MM.1S (cell line): ENCODE results near the gene HP1BP3.

Experiments
- CTCF ChIP-seq: fragments of 300-600 bp; sonication (generic); IDR thresholded peaks from 2 replicates; pipeline ENCODE4 v1.5.1; 2016; ENCODE audit warnings: antibody characterized with exemption, low read length, mixed read lengths
- EZH2 ChIP-seq: fragments of 300-600 bp; sonication (generic); optimal IDR thresholded peaks from 2 replicates; pipeline ENCODE3; 2017; ENCODE audit warnings: low read depth, mild to moderate bottlenecking, antibody characterized with exemption, low read length, mixed read lengths

GRCh38 chr1:20709868-20710267 is 77.2 kb downstream of the HP1BP3 start:
- TF ChIP-seq CTCF (no peak), EZH2 (no peak)
